ENCODE data around the gene HOXB3.

HOXB3 gene

DNA sequence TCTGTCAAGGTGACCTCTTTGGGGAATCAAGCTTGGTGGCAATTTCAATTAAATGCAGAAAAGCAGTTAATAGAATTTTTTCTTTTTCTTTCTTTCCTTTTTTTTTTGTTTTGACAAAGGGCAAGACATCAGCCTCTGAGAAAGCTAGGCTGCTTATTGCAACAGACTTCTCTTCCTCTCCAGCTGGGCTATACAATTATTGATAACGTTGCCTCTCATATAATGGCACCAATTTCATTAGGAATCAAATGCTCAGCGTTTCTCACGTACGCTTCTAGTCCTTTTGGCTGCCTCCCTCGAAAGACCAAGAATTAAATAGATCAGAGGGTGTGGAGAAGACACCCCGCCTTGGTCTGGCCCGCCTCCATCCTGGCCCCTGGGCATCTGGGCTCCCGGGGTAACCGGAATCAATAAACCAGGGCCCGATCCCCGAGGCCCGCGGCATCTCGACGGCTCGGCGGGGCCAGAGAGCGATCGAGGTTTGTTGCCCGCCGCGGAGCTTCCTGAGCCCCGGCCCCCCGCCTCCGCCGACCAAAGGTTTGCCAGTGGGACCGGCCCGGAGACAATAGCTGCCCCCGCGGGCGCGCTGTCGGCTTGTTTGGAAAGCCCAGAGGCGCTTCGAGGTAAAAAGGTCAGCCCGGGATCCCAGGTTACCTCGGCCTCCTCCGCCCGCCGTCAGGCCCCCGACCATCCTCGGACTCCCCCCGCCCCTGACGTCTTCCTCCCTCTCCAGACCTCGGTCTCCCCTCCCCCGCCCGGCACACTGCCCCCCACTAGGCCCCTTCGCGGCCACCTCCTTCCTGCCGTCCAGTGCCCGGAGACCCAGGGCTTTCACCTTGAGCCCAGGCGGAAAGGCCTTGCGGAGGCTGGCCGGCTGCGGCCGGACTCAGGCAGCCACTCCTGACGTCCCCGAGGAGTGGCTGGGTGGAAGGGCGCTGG lies 63.2 kb downstream of the HOXB3 start:
- no peak overlapping the region for H3K4me3 ChIP-seq (ENCODE audit: low read depth, low read length)
- no peak for TF ChIP-seq CTCF (IDR thresholded peaks at IDR 0.05; ENCODE audit: borderline replicate concordance, insufficient read depth, low read depth, low read length)

DNA sequence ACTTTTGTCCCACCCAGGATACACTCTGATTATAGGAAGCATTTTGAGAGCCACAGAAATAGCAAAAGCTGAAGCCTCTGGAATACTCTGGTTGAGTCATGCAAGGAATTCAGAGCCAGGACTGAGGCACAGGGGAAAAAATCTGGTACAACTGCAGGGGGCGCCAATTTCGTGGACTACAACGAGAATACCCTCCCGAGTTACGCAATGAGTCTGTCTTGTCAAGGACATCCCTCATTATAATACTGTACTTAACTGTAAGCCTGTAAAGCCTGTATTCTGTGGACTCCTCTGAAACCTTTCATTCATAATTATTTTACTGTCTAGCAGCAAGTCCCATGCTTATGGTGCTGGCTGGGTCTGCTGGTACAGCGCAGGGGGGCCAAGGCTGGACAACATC lies 67.0 kb downstream of the HOXB3 start:
- TF ChIP-seq CTCF (IDR thresholded peaks at IDR 0.05; ENCODE audit: borderline replicate concordance, insufficient read depth, low read depth, low read length): no peak
- no peak overlapping the region for H3K4me3 ChIP-seq (ENCODE audit: low read depth, low read length)

DNA sequence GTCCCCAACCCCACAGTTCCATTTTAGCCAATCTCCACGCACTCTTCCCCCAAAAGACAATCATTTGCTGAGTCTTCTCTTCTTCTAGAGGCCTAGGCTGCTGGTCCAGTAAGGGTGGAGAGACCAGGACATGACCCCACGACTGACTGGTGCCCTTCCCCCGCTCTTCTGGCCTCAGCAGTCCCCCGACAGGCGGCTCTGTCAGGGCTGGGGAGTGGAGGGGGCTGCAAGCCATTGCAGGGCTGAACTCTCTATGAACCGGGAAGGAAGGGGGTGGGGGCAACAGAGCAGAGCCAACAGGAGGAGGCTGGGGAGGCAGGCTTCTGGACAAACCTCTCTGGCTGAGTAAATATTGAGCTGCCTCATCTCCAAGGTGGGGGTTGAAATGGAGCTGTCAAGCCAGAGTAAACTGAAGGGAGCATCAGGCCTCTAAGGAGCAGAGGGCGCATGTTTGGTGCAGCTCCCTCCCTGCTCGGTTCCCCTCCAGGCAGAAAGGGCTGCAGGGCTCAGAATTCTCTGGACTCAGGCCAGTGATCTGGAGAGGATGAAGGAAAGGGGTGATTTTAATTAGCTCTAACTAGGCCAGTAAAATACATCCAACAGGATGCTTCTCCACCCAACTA lies 67.9 kb downstream of the HOXB3 start:
- H3K4me3 ChIP-seq (ENCODE audit: low read depth, low read length): no peak overlapping the region
- no peak for TF ChIP-seq CTCF (IDR thresholded peaks at IDR 0.05; ENCODE audit: borderline replicate concordance, insufficient read depth, low read depth, low read length)

GRCh38 chr17:48520631-48521079 lies 69.4 kb downstream of the HOXB3 start:
- no peak overlapping the region for H3K4me3 ChIP-seq (ENCODE audit: low read depth, low read length)
- no peak for TF ChIP-seq CTCF (IDR thresholded peaks at IDR 0.05; ENCODE audit: borderline replicate concordance, insufficient read depth, low read depth, low read length)

- no peak for TF ChIP-seq CTCF (IDR thresholded peaks at IDR 0.05; ENCODE audit: borderline replicate concordance, insufficient read depth, low read depth, low read length)
Measured at GRCh38 chr17:48519427-48519826, 70.6 kb downstream of the HOXB3 start.

GRCh38 chr17:48517478-48517877 lies 72.6 kb downstream of the HOXB3 start:
- H3K4me3 ChIP-seq (ENCODE audit: low read depth, low read length): no peak overlapping the region
- TF ChIP-seq CTCF (IDR thresholded peaks at IDR 0.05; ENCODE audit: borderline replicate concordance, insufficient read depth, low read depth, low read length): no peak

More at GRCh38 chr17:48519427-48519826, 70.6 kb downstream of the HOXB3 start:
- no peak overlapping the region for H3K4me3 ChIP-seq (ENCODE audit: low read depth, low read length)

Data from GM12875 (cell line).